B cell (primary cell): ENCODE data around the gene TNFAIP8L2. TPM values are rescaled to one million over a fixed set of nuclear protein-coding genes. Genes with fewer than 3 reads are reported as not detected.

ENCODE experiments used
- ATAC-seq: fragments of 200-7000 bp; cut with Tn5 transposase; one replicate; pipeline ENCODE4 v1.10.0; 2021; ENCODE audit warnings: low read depth, mild to moderate bottlenecking, moderate number of reproducible peaks, moderate library complexity
- CTCF ChIA-PET: fragments of 350-600 bp; sonication (Branson Sonifier 250); formaldehyde crosslinking; loops from one replicate; lab custom pipeline; 2021; ENCODE audit warnings: antibody characterized with exemption, inconsistent platforms; lab: Charles Lee
- POLR2A ChIA-PET: fragments of 350-600 bp; sonication (Branson Sonifier 250); formaldehyde crosslinking; loops from one replicate; lab custom pipeline; 2021; ENCODE audit warnings: antibody characterized with exemption; lab: Charles Lee
- DNase-seq: peaks from one replicate; pipeline ENCODE4 v3.0.0; 2013
- H2AFZ ChIP-seq: 2 replicates; pipeline ENCODE4 v1.6.1; 2012; ENCODE audit warnings: mild to moderate bottlenecking, low read depth, low read length; ENCODE audit not compliant: insufficient read depth, poor library complexity, severe bottlenecking
- H3K27ac ChIP-seq, 2 donors: 1 replicate in 1 of 2; 2 replicates in 1 of 2; pipeline ENCODE4 v1.5.1; 2012 to 2013; ENCODE audit warnings: low read length in 2 of 2, mild to moderate bottlenecking in 2 of 2, moderate library complexity in 1 of 2
- H3K27me3 ChIP-seq, 4 experiments: fragments of 200-600 bp in 1 of 4; sonication (generic) in 1 of 4; replicated peaks in 1 of 4; 1 replicate in 2 of 4; 2 replicates in 2 of 4; pipeline versions ENCODE4 v1.6.1 to v1.7.0; 2013 to 2016; ENCODE audit warnings: low read length in 3 of 4, mild to moderate bottlenecking in 2 of 4, mixed read lengths in 1 of 4, moderate library complexity in 1 of 4; ENCODE audit not compliant: insufficient read depth in 4 of 4, control insufficient read depth in 3 of 4; ENCODE audit errors: control extremely low read depth in 1 of 4
- H3K36me3 ChIP-seq, 2 experiments: replicated peaks in 1 of 2; 1 replicate in 1 of 2; 2 replicates in 1 of 2; pipeline versions ENCODE4 v1.6.1 to v1.7.1; 2013; ENCODE audit warnings: low read length in 1 of 2; ENCODE audit not compliant: insufficient read depth in 2 of 2, control insufficient read depth in 1 of 2; ENCODE audit errors: control extremely low read depth in 1 of 2, extremely low read depth in 1 of 2
- H3K4me1 ChIP-seq, 2 donors: fragments of 200-600 bp in 1 of 2; sonication (generic) in 1 of 2; 1 replicate in 1 of 2; 2 replicates in 1 of 2; pipeline versions ENCODE4 v1.5.1 to v1.6.1; 2013 to 2017; ENCODE audit warnings: low read length in 2 of 2; ENCODE audit not compliant: control insufficient read depth in 2 of 2, insufficient read depth in 2 of 2
- H3K4me2 ChIP-seq: replicated peaks from 2 replicates; pipeline ENCODE3; 2012; ENCODE audit warnings: mild to moderate bottlenecking, low read depth, low read length; ENCODE audit not compliant: poor library complexity, severe bottlenecking
- H3K4me3 ChIP-seq, 5 experiments: fragments of 200-600 bp in 1 of 5; sonication (generic) in 1 of 5; 1 replicate in 3 of 5; 2 replicates in 2 of 5; pipeline versions ENCODE4 v1.5.1 to v1.7.0; 2011 to 2016; ENCODE audit warnings: low read length in 4 of 5, mild to moderate bottlenecking in 4 of 5, low read depth in 2 of 5, control low read depth in 1 of 5, moderate library complexity in 1 of 5; ENCODE audit not compliant: insufficient read depth in 1 of 5; ENCODE audit errors: control extremely low read depth in 1 of 5, extremely low read depth in 1 of 5
- H3K79me2 ChIP-seq: fragments of 200-600 bp; sonication (generic); one replicate; pipeline ENCODE4 v1.6.0; 2016; ENCODE audit warnings: low read length; ENCODE audit not compliant: control insufficient read depth, insufficient read depth
- H3K9ac ChIP-seq: fragments of 200-600 bp; sonication (generic); 2 replicates; pipeline ENCODE4 v1.6.1; 2017; ENCODE audit warnings: mild to moderate bottlenecking, low read length, moderate library complexity
- H3K9me3 ChIP-seq, 3 donors: one replicate each; pipeline versions ENCODE4 v1.6.1 to v1.7.1; 2013; ENCODE audit warnings: low read length in 2 of 3; ENCODE audit not compliant: control insufficient read depth in 2 of 3, insufficient read depth in 1 of 3; ENCODE audit errors: control extremely low read depth in 1 of 3
- H4K20me1 ChIP-seq: 2 replicates; pipeline ENCODE4 v1.6.0; 2012; ENCODE audit warnings: mild to moderate bottlenecking, low read length; ENCODE audit not compliant: insufficient read depth, control insufficient read depth, poor library complexity, severe bottlenecking
- H3K27ac Mint-ChIP-seq: one replicate; pipeline ENCODE4 v1.8.0; 2021; ENCODE audit warnings: mixed read lengths
- H3K27me3 Mint-ChIP-seq: one replicate; pipeline ENCODE4 v1.8.0; 2021; ENCODE audit warnings: mixed read lengths
- H3K4me1 Mint-ChIP-seq: one replicate; pipeline ENCODE4 v1.8.0; 2021; ENCODE audit warnings: mixed read lengths
- H3K4me3 Mint-ChIP-seq: one replicate; pipeline ENCODE4 v1.8.0; 2021; ENCODE audit warnings: mixed read lengths
- H3K9me3 Mint-ChIP-seq: one replicate; pipeline ENCODE4 v1.8.0; 2022; ENCODE audit warnings: mixed read lengths; ENCODE audit not compliant: insufficient read depth
- CTCF ChIP-seq: fragments of 200-600 bp; IDR thresholded peaks from one replicate; pipeline ENCODE4 v1.8.0; 2022; ENCODE audit warnings: antibody characterized with exemption, mild to moderate bottlenecking
- EZH2 ChIP-seq: IDR thresholded peaks from 2 replicates; pipeline ENCODE4 v1.6.1; 2012; ENCODE audit warnings: borderline replicate concordance, low read depth, mild to moderate bottlenecking, moderate library complexity, low read length; ENCODE audit not compliant: insufficient read depth, poor library complexity, severe bottlenecking
- WGBS: methylation state at CpG from one replicate; pipeline ENCODE4 v1.1.5; 2013; ENCODE audit warnings: missing lambda C conversion rate; ENCODE audit not compliant: insufficient coverage; 5-methylcytosine and 5-hydroxymethylcytosine counted together
- intact Hi-C: fragments of 100-400 bp; cut with micrococcal nuclease; formaldehyde crosslinking; loops from one replicate; pipeline ENCODE4 v1.10.0; 2022
- polyA plus RNA-seq: library from polyadenylated mRNA; depleted of rRNA; stranded (reverse); fragments of >200 nt; gene quantifications from 2 replicates; pipeline ENCODE4 v1.2.3, GENCODE V29; 2012
- total RNA-seq, 2 donors: library from RNA; stranded (reverse); fragments of 120-200 nt in 1 of 2; gene quantifications; 1 replicate in 1 of 2; 2 replicates in 1 of 2; pipeline versions ENCODE4 v1.2.3 to v1.2.4, GENCODE V29; 2013 to 2022

TNFAIP8L2 gene
- total and polyA plus RNA-seq, 2 donors (not counting 1 experiment from before 2014, with no cell fraction given): 9.1 to 14.9 TPM

GRCh38 chr1:151164732-151165280, 8.4 kb downstream of the TNFAIP8L2 start:
- ATAC-seq (no peak), DNase-seq (no peak)
- H3K27ac Mint-ChIP-seq: peak overlapping the region; percentile 10
- H3K4me2 ChIP-seq: peak overlapping the region; percentile 91
- H3K9me3 Mint-ChIP-seq: no peaks in the 10 kb centered on the region
- no peaks in the 10 kb centered on the region for H3K9me3 ChIP-seq
- H3K4me1 ChIP-seq: peaks cover 17 to 23% of the 10 kb centered on the region in 2 donors
- H4K20me1 ChIP-seq: peaks cover 4% of the 10 kb centered on the region
- H3K79me2 ChIP-seq: peaks cover 24% of the 10 kb centered on the region
- CTCF ChIA-PET: interaction anchor here (1.0 to 2.6 kb wide), 3 partner anchors 8 to 94 kb away, joined by 3 to 6 read pairs (median 4); partner anchors contain the start of genes GABPB2 and TNFAIP8L2
- no peaks in the 10 kb centered on the region for H3K27me3 ChIP-seq
- H3K4me1 Mint-ChIP-seq: peaks cover 39% of the 10 kb centered on the region
- no peak overlapping the region for H2AFZ ChIP-seq
- 85% methylated on average over 8 of the region's 11 CpGs for WGBS
- intact Hi-C loops: loop anchor here (1.0 to 10.0 kb wide), 9 partner anchors 9 to 680 kb away; partner anchors contain the start of genes CTSS, PIP5K1A, PRUNE1 and PSMD4
- POLR2A ChIA-PET: interaction anchor here (0.7 kb wide), 1 partner anchor 163 kb away, joined by 3 read pairs; the partner anchor contains the start of gene PI4KB
- no peaks in the 10 kb centered on the region for H3K27me3 Mint-ChIP-seq
- peak overlapping the region in 3 of 5 experiments; percentile 81 to 99 (median 90) for H3K4me3 ChIP-seq
- H3K4me3 Mint-ChIP-seq: peak overlapping the region; percentile 92
- peaks cover 3 to 31% of the 10 kb centered on the region in 2 experiments for H3K36me3 ChIP-seq
- H3K27ac ChIP-seq: no peak overlapping the region
- TF ChIP-seq EZH2: no peak
- no peak for TF ChIP-seq CTCF
- peak overlapping the region; percentile 82 for H3K9ac ChIP-seq

- Mint-ChIP-seq H3K4me3 (peak overlapping the region; percentile 92), H3K9me3 (no peaks in the 10 kb centered on the region), H3K4me1 (peaks cover 37% of the 10 kb centered on the region), H3K27me3 (no peaks in the 10 kb centered on the region), H3K27ac (peak overlapping the region; percentile 96)
- TF ChIP-seq CTCF: no peak
- TF ChIP-seq EZH2: no peak
- Histone ChIP-seq H4K20me1 (peaks cover 4% of the 10 kb centered on the region), H3K27ac (peak overlapping the region in 1 of 2 donors; percentile 34), H3K4me3 (peak overlapping the region; percentile 81 to 99 (median 92)), H3K79me2 (peaks cover 22% of the 10 kb centered on the region), H3K27me3 (no peaks in the 10 kb centered on the region), H3K36me3 (peaks cover 3 to 33% of the 10 kb centered on the region in 2 experiments), H3K4me2 (peak overlapping the region; percentile 91), H3K4me1 (peaks cover 16 to 22% of the 10 kb centered on the region in 2 donors), H2AFZ (peak overlapping the region; percentile 68), H3K9me3 (no peaks in the 10 kb centered on the region), H3K9ac (peak overlapping the region; percentile 82)
- DNase-seq (peak; percentile 33), ATAC-seq (no peak)
- 37% methylated on average over 12 of the region's 15 CpGs for WGBS
- POLR2A ChIA-PET: interaction anchor here (0.6 to 1.6 kb wide), 3 partner anchors 25 to 185 kb away, joined by 3 to 8 read pairs (median 4); partner anchors contain the start of genes PI4KB and VPS72
- intact Hi-C loops: loop anchor here (1.0 to 10.0 kb wide), 9 partner anchors 9 to 681 kb away; partner anchors contain the start of genes CTSS, PIP5K1A, PRUNE1 and PSMD4
- CTCF ChIA-PET: interaction anchor here (1.0 to 2.6 kb wide), 3 partner anchors 8 to 94 kb away, joined by 3 to 6 read pairs (median 4); partner anchors contain the start of genes GABPB2 and TNFAIP8L2
Measured at GRCh38 chr1:151165281-151165737, 8.9 kb downstream of the TNFAIP8L2 start.
